Esophagus squamous epithelium (tissue), 4 donors: ENCODE measurements around the gene MCCD1.

Experiments used
- POLR2A ChIP-seq, 4 donors: fragments of 450-650 bp; IDR thresholded peaks; one replicate each; pipeline ENCODE4 v1.6.1; 2017; ENCODE audit warnings: antibody characterized with exemption in 4 of 4, mild to moderate bottlenecking in 4 of 4, moderate library complexity in 3 of 4
- TF ChIP-seq, protein P1 (sequence below), 6 experiments: fragments of 450-650 bp in 4 of 6; fragments of 200-600 bp in 2 of 6; sonication (generic) in 2 of 6; IDR thresholded peaks; one replicate each; pipeline ENCODE4 v1.5.1; 2016 to 2019; ENCODE audit warnings: antibody characterized with exemption in 6 of 6, mild to moderate bottlenecking in 4 of 6, moderate library complexity in 4 of 6

GRCh38 chr6:31490115-31490873 is 38.5 kb upstream of the MCCD1 start:
- TF ChIP-seq, protein P1, sequence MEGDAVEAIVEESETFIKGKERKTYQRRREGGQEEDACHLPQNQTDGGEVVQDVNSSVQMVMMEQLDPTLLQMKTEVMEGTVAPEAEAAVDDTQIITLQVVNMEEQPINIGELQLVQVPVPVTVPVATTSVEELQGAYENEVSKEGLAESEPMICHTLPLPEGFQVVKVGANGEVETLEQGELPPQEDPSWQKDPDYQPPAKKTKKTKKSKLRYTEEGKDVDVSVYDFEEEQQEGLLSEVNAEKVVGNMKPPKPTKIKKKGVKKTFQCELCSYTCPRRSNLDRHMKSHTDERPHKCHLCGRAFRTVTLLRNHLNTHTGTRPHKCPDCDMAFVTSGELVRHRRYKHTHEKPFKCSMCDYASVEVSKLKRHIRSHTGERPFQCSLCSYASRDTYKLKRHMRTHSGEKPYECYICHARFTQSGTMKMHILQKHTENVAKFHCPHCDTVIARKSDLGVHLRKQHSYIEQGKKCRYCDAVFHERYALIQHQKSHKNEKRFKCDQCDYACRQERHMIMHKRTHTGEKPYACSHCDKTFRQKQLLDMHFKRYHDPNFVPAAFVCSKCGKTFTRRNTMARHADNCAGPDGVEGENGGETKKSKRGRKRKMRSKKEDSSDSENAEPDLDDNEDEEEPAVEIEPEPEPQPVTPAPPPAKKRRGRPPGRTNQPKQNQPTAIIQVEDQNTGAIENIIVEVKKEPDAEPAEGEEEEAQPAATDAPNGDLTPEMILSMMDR (IDR thresholded peaks at IDR 0.05), result no peak
- TF ChIP-seq POLR2A (IDR thresholded peaks at IDR 0.05), result no peak
